Measurements from ENCODE around the gene HRH1. TPM values are rescaled to one million over a fixed set of nuclear protein-coding genes. Genes with fewer than 3 reads are reported as not detected.
A peak's percentile ranks its signal among the peaks of the same experiment; 100 is the strongest.

HRH1 gene
- polyA plus RNA-seq, 1 donor (not counting 4 experiments of a cell fraction or from before 2014, with no cell fraction given), result 13.9 TPM

DNA sequence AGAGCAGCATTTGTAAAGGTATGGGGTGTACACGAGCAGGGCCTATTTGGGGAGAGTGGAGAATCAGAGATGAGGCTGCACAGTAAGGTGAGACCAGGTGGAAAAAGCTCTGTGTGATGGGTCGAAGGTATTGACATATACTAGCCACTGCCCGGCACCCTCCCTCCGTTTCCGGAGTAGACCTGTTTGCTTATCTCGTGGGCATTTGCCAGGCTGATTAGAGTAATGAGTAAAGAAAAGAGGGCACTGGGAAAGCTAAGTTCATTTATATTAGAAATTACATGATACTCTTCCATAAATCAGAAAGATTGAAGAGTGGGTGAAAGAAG, 71.7 kb downstream of the HRH1 start:
- no peak for FAIRE-seq
- no peaks in the 10 kb centered on the region for H3K9me3 ChIP-seq (ENCODE audit: control insufficient read depth, low read depth, low read length)
- peaks cover 50% of the 10 kb centered on the region for H3K79me2 ChIP-seq (ENCODE audit: control insufficient read depth, insufficient read depth, low read length)
- dilution Hi-C loops (cut with MboI; ENCODE audit: extremely low pct_ligation_motif_present, low sequenced_read_pairs), result no loop called here
- H3K27ac ChIP-seq (ENCODE audit: control insufficient read depth, insufficient read depth, low read length), result peak overlapping the region; percentile 92
- H3K4me3 ChIP-seq (ENCODE audit: control insufficient read depth in 2 of 3, extremely low read depth in 1 of 3, insufficient read depth in 2 of 3, low read depth in 1 of 3, low read length in 3 of 3), result peak overlapping the region; percentile 40 to 76 (median 48)
- H3K9me1 ChIP-seq (ENCODE audit: control insufficient read depth, extremely low read depth, insufficient read depth, low read length), result no peaks in the 10 kb centered on the region
- peak overlapping the region; percentile 57 for H2AFZ ChIP-seq (ENCODE audit: control insufficient read depth, low read length)
- peaks cover 5 to 7% of the 10 kb centered on the region in 2 experiments for H3K36me3 ChIP-seq (ENCODE audit: control insufficient read depth in 2 of 2, extremely low read depth in 1 of 2, insufficient read depth in 2 of 2, low read length in 2 of 2)
- no peak for DNase-seq (ENCODE audit: low read depth, low spot score)
- H3K4me1 ChIP-seq (ENCODE audit: control insufficient read depth, extremely low read depth, insufficient read depth, low read length), result peaks cover 46% of the 10 kb centered on the region
- peak overlapping the region; percentile 81 for H3K9ac ChIP-seq (ENCODE audit: control insufficient read depth, extremely low read depth, insufficient read depth, low read length)
- TF ChIP-seq CTCF (optimal IDR thresholded peaks at IDR 0.05 in 1 of 3, IDR thresholded peaks at IDR 0.05 in 1 of 3, conservative IDR thresholded peaks at IDR 0.05 in 1 of 3; ENCODE audit: extremely low read depth in 1 of 3, insufficient read depth in 2 of 3, low read length in 3 of 3), result no peak
- TF ChIP-seq EZH2 (IDR thresholded peaks at IDR 0.05; ENCODE audit: low read length), result no peak
- H3K4me2 ChIP-seq (ENCODE audit: control insufficient read depth, extremely low read depth, insufficient read depth, low read depth, low read length), result peak overlapping the region; percentile 96
- H3K27me3 ChIP-seq (ENCODE audit: control insufficient read depth, extremely low read depth, insufficient read depth, low read length), result no peaks in the 10 kb centered on the region
- H4K20me1 ChIP-seq (ENCODE audit: control insufficient read depth, extremely low read depth, insufficient read depth, low read length), result no peaks in the 10 kb centered on the region

DNA sequence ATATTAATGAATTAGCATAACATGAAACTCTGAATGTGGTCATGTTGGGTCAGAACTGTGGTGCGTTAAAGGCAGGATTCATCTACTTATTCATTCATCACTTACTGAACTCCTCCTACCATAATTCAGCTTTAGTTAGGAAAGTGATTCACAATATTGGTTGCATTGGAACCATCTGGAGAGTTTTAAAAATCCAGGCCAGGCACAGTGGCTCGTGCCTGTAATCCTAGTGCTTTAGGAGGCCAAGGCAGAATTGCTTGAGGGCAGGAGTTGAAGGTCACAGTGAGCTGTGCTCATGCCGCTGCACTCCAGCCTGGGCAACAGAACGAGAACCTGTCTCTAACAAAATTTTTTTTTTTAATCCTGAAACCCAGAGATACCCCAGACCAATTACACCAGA, 73.7 kb downstream of the HRH1 start:
- Histone ChIP-seq H3K9me1 (ENCODE audit: control insufficient read depth, extremely low read depth, insufficient read depth, low read length) (no peaks in the 10 kb centered on the region), H3K79me2 (ENCODE audit: control insufficient read depth, insufficient read depth, low read length) (peaks cover 54% of the 10 kb centered on the region), H3K36me3 (ENCODE audit: control insufficient read depth in 2 of 2, extremely low read depth in 1 of 2, insufficient read depth in 2 of 2, low read length in 2 of 2) (peaks cover 4 to 5% of the 10 kb centered on the region in 2 experiments), H3K9me3 (ENCODE audit: control insufficient read depth, low read depth, low read length) (no peaks in the 10 kb centered on the region), H3K4me3 (ENCODE audit: control insufficient read depth in 2 of 3, extremely low read depth in 1 of 3, insufficient read depth in 2 of 3, low read depth in 1 of 3, low read length in 3 of 3) (no peak overlapping the region), H3K27me3 (ENCODE audit: control insufficient read depth, extremely low read depth, insufficient read depth, low read length) (no peaks in the 10 kb centered on the region), H3K4me1 (ENCODE audit: control insufficient read depth, extremely low read depth, insufficient read depth, low read length) (peaks cover 46% of the 10 kb centered on the region), H3K27ac (ENCODE audit: control insufficient read depth, insufficient read depth, low read length) (no peak overlapping the region), H3K4me2 (ENCODE audit: control insufficient read depth, extremely low read depth, insufficient read depth, low read depth, low read length) (no peak overlapping the region), H4K20me1 (ENCODE audit: control insufficient read depth, extremely low read depth, insufficient read depth, low read length) (no peaks in the 10 kb centered on the region), H2AFZ (ENCODE audit: control insufficient read depth, low read length) (no peak overlapping the region), H3K9ac (ENCODE audit: control insufficient read depth, extremely low read depth, insufficient read depth, low read length) (no peak overlapping the region)
- no peak for DNase-seq (ENCODE audit: low read depth, low spot score)
- dilution Hi-C loops (cut with MboI; ENCODE audit: extremely low pct_ligation_motif_present, low sequenced_read_pairs), result no loop called here
- FAIRE-seq, result no peak
- TF ChIP-seq EZH2 (IDR thresholded peaks at IDR 0.05; ENCODE audit: low read length), result no peak

- no peaks in the 10 kb centered on the region for H3K9me1 ChIP-seq (ENCODE audit: control insufficient read depth, extremely low read depth, insufficient read depth, low read length)
- H4K20me1 ChIP-seq (ENCODE audit: control insufficient read depth, extremely low read depth, insufficient read depth, low read length), result no peaks in the 10 kb centered on the region
- dilution Hi-C loops (cut with MboI; ENCODE audit: extremely low pct_ligation_motif_present, low sequenced_read_pairs), result no loop called here
- peaks cover 43% of the 10 kb centered on the region for H3K79me2 ChIP-seq (ENCODE audit: control insufficient read depth, insufficient read depth, low read length)
- FAIRE-seq, result peak; percentile 91
- H2AFZ ChIP-seq (ENCODE audit: control insufficient read depth, low read length), result no peak overlapping the region
- H3K27ac ChIP-seq (ENCODE audit: control insufficient read depth, insufficient read depth, low read length), result peak overlapping the region; percentile 34
- H3K4me1 ChIP-seq (ENCODE audit: control insufficient read depth, extremely low read depth, insufficient read depth, low read length), result peaks cover 34% of the 10 kb centered on the region
- H3K4me2 ChIP-seq (ENCODE audit: control insufficient read depth, extremely low read depth, insufficient read depth, low read depth, low read length), result peak overlapping the region; percentile 52
- peak overlapping the region; percentile 1 for H3K9ac ChIP-seq (ENCODE audit: control insufficient read depth, extremely low read depth, insufficient read depth, low read length)
- DNase-seq (ENCODE audit: low read depth, low spot score), result no peak
- TF ChIP-seq EZH2 (IDR thresholded peaks at IDR 0.05; ENCODE audit: low read length) (no peak), CTCF (optimal IDR thresholded peaks at IDR 0.05 in 1 of 3, IDR thresholded peaks at IDR 0.05 in 1 of 3, conservative IDR thresholded peaks at IDR 0.05 in 1 of 3; ENCODE audit: extremely low read depth in 1 of 3, insufficient read depth in 2 of 3, low read length in 3 of 3) (no peak)
- H3K36me3 ChIP-seq (ENCODE audit: control insufficient read depth in 2 of 2, extremely low read depth in 1 of 2, insufficient read depth in 2 of 2, low read length in 2 of 2), result peaks cover 5 to 8% of the 10 kb centered on the region in 2 experiments
- H3K27me3 ChIP-seq (ENCODE audit: control insufficient read depth, extremely low read depth, insufficient read depth, low read length), result no peaks in the 10 kb centered on the region
- H3K9me3 ChIP-seq (ENCODE audit: control insufficient read depth, low read depth, low read length), result no peaks in the 10 kb centered on the region
- H3K4me3 ChIP-seq (ENCODE audit: control insufficient read depth in 2 of 3, extremely low read depth in 1 of 3, insufficient read depth in 2 of 3, low read depth in 1 of 3, low read length in 3 of 3), result peak overlapping the region in 1 of 3 experiments; percentile 16
Measured at GRCh38 chr3:11230125-11230524, 75.8 kb downstream of the HRH1 start.

Measured in keratinocyte (primary cell).